HL-60 (cell line): Measurements from ENCODE around the gene EFCAB14.

Source experiments
- CTCF ChIP-seq: IDR thresholded peaks from one replicate; pipeline ENCODE4 v1.5.1; 2011; ENCODE audit warnings: low read length, control low read depth, inconsistent platforms; ENCODE audit not compliant: insufficient read depth
- GABPA ChIP-seq: IDR thresholded peaks from 2 replicates; pipeline ENCODE4 v1.6.1; 2012; ENCODE audit warnings: low read depth
- POLR2AphosphoS5 ChIP-seq: IDR thresholded peaks from 2 replicates; pipeline ENCODE4 v1.6.1; 2012; ENCODE audit warnings: low read depth
- REST ChIP-seq: IDR thresholded peaks from 2 replicates; pipeline ENCODE4 v1.6.1; 2012; ENCODE audit warnings: low read depth; ENCODE audit not compliant: insufficient replicate concordance
- SPI1 ChIP-seq: IDR thresholded peaks from 2 replicates; pipeline ENCODE4 v1.6.1; 2012; ENCODE audit warnings: low read depth, mild to moderate bottlenecking, borderline replicate concordance

- TF ChIP-seq POLR2AphosphoS5, result no peak
- TF ChIP-seq CTCF, result no peak
- no peak for TF ChIP-seq GABPA
- no peak for TF ChIP-seq SPI1
- TF ChIP-seq REST, result no peak
Observed at GRCh38 chr1:46721686-46722205, 2.8 kb upstream of the EFCAB14 start.
